SK-N-SH (cell line): ENCODE measurements around the gene EVA1B.

Experiments used
- EP300 ChIP-seq, 2 experiments: IDR thresholded peaks; 2 replicates each; pipeline versions ENCODE4 v1.4.0 to v1.6.1; 2012; ENCODE audit warnings: borderline replicate concordance in 1 of 2, low read depth in 1 of 2, low read length in 1 of 2
- RCOR1 ChIP-seq: fragments of 150-350 bp; IDR thresholded peaks from 2 replicates; pipeline ENCODE4 v1.6.1; 2017; ENCODE audit warnings: antibody characterized with exemption, low read length
- RXRA ChIP-seq: IDR thresholded peaks from 2 replicates; pipeline ENCODE4 v1.4.0; 2012; ENCODE audit warnings: low read depth, mild to moderate bottlenecking, borderline replicate concordance
- SIN3A ChIP-seq: IDR thresholded peaks from 2 replicates; pipeline ENCODE4 v1.6.1; 2012; ENCODE audit warnings: low read depth, mild to moderate bottlenecking, low read length, moderate library complexity, borderline replicate concordance
- SMC3 ChIP-seq: IDR thresholded peaks from 2 replicates; pipeline ENCODE4 v1.6.1; 2012; ENCODE audit warnings: low read depth, low read length, improper control_type of control experiment
- TCF12 ChIP-seq: IDR thresholded peaks from 2 replicates; pipeline ENCODE4 v1.4.0; 2012
- YY1 ChIP-seq: IDR thresholded peaks from 2 replicates; pipeline ENCODE4 v1.4.0; 2012; ENCODE audit warnings: low read depth, mild to moderate bottlenecking
- TF ChIP-seq, protein P1 (sequence below): fragments of 200-600 bp; sonication (generic); IDR thresholded peaks from 2 replicates; pipeline ENCODE4 v1.6.1; 2017; ENCODE audit warnings: antibody characterized with exemption, mild to moderate bottlenecking, moderate library complexity
- TF ChIP-seq, protein P2 (sequence below): IDR thresholded peaks from 2 replicates; pipeline ENCODE4; 2012
- TF ChIP-seq, protein P3 (sequence below): IDR thresholded peaks from 2 replicates; pipeline ENCODE4 v1.6.1; 2012; ENCODE audit warnings: mild to moderate bottlenecking, low read depth, low read length, moderate library complexity

DNA sequence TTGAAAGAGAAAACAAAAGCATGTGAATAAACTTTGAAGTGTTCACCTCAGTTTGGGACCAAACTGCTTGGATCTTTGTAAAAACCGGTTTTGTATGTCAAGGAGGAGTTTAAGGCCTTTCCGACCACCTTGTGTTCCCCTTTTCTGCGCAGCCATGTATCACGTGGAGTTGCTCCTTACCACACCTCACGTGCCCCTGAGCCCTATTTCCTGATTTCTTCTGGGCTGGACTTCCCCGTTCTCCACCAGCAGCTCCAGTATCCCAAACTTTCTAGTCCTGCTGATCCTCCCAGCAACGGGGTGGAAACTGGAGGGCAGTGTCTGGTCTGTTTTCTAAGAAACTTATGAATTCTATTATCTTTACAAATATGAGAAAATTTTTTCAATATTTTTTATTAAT, 18.9 kb downstream of the EVA1B start:
- TF ChIP-seq, protein P1, sequence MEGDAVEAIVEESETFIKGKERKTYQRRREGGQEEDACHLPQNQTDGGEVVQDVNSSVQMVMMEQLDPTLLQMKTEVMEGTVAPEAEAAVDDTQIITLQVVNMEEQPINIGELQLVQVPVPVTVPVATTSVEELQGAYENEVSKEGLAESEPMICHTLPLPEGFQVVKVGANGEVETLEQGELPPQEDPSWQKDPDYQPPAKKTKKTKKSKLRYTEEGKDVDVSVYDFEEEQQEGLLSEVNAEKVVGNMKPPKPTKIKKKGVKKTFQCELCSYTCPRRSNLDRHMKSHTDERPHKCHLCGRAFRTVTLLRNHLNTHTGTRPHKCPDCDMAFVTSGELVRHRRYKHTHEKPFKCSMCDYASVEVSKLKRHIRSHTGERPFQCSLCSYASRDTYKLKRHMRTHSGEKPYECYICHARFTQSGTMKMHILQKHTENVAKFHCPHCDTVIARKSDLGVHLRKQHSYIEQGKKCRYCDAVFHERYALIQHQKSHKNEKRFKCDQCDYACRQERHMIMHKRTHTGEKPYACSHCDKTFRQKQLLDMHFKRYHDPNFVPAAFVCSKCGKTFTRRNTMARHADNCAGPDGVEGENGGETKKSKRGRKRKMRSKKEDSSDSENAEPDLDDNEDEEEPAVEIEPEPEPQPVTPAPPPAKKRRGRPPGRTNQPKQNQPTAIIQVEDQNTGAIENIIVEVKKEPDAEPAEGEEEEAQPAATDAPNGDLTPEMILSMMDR, result no peak
- TF ChIP-seq YY1 (no peak), SMC3 (no peak), RCOR1 (no peak), EP300 (IDR thresholded peaks at IDR 0.05; ENCODE audit: borderline replicate concordance in 1 of 2, low read depth in 1 of 2, low read length in 1 of 2) (no peak), RXRA (no peak), SIN3A (no peak), TCF12 (no peak)
- TF ChIP-seq, protein P2, sequence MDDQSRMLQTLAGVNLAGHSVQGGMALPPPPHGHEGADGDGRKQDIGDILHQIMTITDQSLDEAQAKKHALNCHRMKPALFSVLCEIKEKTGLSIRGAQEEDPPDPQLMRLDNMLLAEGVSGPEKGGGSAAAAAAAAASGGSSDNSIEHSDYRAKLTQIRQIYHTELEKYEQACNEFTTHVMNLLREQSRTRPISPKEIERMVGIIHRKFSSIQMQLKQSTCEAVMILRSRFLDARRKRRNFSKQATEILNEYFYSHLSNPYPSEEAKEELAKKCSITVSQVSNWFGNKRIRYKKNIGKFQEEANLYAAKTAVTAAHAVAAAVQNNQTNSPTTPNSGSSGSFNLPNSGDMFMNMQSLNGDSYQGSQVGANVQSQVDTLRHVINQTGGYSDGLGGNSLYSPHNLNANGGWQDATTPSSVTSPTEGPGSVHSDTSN, result no peak
- TF ChIP-seq, protein P3, sequence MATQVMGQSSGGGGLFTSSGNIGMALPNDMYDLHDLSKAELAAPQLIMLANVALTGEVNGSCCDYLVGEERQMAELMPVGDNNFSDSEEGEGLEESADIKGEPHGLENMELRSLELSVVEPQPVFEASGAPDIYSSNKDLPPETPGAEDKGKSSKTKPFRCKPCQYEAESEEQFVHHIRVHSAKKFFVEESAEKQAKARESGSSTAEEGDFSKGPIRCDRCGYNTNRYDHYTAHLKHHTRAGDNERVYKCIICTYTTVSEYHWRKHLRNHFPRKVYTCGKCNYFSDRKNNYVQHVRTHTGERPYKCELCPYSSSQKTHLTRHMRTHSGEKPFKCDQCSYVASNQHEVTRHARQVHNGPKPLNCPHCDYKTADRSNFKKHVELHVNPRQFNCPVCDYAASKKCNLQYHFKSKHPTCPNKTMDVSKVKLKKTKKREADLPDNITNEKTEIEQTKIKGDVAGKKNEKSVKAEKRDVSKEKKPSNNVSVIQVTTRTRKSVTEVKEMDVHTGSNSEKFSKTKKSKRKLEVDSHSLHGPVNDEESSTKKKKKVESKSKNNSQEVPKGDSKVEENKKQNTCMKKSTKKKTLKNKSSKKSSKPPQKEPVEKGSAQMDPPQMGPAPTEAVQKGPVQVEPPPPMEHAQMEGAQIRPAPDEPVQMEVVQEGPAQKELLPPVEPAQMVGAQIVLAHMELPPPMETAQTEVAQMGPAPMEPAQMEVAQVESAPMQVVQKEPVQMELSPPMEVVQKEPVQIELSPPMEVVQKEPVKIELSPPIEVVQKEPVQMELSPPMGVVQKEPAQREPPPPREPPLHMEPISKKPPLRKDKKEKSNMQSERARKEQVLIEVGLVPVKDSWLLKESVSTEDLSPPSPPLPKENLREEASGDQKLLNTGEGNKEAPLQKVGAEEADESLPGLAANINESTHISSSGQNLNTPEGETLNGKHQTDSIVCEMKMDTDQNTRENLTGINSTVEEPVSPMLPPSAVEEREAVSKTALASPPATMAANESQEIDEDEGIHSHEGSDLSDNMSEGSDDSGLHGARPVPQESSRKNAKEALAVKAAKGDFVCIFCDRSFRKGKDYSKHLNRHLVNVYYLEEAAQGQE, result no peak
